GM04504 (cell line): ENCODE data around the gene MESP2.

Experiments used
- DNase-seq: peaks from one replicate; pipeline ENCODE4 v3.0.0-alpha.2; 2012; ENCODE audit warnings: low read depth

MESP2 gene

DNA sequence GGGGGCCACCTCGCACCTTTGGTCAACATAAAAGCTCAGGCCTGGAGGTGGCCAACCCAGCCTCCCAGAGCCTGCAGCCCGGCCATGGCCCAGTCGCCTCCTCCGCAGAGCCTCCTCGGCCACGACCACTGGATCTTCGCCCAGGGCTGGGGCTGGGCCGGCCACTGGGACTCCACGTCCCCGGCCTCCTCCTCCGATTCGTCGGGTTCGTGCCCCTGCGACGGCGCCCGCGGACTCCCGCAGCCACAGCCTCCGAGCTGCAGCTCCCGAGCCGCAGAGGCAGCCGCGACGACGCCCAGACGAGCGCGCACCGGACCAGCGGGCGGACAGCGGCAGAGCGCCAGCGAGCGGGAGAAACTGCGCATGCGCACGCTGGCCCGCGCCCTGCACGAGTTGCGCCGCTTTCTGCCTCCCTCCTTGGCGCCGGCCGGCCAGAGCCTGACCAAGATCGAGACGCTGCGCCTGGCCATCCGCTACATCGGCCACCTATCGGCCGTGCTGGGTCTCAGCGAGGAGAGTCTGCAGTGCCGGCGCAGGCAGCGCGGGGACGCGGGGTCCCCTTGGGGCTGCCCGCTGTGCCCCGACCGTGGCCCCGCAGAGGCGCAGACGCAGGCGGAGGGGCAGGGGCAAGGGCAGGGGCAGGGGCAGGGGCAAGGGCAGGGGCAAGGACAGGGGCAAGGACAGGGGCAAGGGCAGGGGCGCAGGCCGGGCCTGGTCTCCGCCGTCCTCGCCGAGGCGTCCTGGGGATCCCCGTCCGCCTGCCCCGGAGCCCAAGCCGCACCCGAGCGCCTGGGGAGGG is at the start of gene MESP2:
Gene MESP2, plus strand, starts transcription at position 59 of the 799 bp plus-strand sequence. Its CDS starts 26 bp downstream, at position 85.
- peak; percentile 51 for DNase-seq

GRCh38 chr15:89728254-89728653 is 47.9 kb upstream of the MESP2 start:
- DNase-seq: peak; percentile 35

DNA sequence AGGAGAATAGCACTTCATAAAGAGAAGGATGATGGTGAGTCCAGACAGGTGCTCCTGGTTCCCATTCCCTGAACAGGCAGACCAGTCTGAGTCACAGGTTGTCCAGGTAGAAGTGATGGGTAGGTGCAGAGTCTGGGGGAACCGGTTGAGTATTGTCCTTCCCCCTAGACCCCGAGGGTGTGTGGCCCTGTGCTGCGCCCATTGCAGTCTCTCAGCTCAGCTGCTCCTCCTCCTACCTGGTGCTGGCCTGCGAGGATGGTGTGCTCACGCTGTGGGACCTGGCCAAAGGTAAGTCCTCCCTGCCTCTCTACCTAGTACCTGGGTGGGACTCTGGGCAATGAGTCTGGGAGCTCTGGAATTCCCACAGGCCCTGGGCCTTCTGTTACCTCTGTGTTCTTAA is 44.9 kb upstream of the MESP2 start:
- DNase-seq: no peak

DNA sequence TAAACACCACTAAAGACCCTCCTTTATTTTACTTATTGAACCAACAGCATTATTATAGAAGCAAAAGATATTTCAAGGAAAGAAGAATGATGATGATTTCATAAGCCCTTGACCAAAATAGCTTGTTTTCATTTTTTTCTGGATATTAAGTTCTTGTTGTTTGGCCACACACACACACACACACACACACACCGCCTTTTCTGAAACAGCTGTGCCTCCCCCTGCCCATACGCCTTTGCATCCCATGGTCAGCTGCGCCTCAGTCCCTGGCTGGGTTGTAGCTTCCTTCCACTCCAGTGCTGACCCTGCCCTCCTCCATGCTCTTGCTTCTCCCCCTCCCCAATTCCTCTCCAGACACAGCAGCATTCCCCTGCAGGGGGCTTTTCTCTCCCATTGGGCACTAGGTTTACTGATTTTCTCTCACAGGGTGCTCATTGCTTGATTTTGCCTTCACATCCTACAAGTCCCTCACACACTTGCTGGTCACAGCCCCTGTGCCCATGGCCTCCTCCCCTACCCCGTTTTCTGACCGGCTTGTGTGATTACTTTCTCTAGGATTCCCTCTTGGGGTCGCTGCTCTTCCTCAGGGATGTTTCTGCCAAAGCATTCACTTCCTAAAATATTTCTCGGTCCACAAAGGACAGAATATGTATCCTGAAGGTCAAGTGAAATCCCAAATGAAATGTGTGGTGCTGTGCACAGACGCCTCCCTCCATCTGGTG is 43.5 kb upstream of the MESP2 start:
- no peak for DNase-seq

DNA sequence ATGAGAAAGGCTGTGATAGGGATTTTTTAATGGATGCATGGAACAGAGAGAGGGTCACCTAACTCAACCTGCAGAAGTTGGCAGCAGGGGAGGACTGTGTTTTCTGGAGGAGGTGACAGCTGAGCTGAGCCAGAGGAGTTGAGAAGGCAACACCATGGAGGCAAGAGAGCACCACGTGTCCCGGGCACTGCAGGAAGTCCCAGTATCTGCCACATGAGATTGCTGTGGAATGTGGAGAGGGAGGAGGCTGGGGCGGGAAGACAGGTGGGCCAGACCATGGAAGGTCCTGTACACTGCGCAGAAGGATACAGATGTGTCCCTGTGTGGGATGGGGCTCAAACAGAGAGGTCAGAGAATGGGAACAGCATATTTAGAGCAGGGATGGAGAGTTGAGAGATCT is 40.4 kb upstream of the MESP2 start:
- no peak for DNase-seq

DNA sequence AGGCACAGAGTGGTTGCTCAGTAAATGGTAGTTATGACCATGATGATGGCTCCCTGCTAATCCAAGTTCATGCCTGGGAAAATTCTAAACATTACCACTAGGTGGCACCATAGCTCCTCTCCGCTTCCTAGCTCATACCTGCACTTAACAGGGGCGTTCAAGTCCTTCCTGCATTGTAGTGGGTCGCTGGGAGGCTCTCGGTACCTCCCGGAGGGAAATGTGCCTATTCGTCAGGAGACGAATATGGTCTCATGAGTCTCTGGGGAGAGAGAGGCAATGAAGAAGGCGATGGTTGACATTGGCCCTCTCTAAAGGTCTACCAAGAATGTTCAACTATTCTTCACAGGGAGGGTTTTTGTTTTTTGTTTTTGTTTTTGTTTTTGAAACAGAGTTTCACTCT is 36.0 kb upstream of the MESP2 start:
- DNase-seq: peak; percentile 44

DNA sequence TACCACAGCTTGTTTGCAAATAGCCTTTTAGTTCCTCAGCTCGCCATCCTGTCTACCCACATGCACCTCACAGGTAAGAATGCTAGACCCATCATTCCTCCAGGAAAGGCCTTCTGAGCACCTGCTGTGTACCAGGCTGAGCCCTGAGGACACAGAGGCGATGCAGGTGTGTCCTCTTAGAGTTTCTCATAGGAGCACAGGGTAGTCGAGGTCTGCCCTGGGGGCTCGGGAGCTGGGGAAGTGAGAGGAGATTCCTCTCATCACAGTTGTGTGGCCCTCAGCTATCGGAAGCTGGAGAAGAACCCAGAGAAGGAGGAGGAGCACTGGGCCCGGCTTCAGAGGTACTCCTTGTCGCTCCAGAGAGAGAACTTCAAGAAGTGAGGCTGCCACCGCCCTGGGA is 33.1 kb upstream of the MESP2 start:
- no peak for DNase-seq

DNA sequence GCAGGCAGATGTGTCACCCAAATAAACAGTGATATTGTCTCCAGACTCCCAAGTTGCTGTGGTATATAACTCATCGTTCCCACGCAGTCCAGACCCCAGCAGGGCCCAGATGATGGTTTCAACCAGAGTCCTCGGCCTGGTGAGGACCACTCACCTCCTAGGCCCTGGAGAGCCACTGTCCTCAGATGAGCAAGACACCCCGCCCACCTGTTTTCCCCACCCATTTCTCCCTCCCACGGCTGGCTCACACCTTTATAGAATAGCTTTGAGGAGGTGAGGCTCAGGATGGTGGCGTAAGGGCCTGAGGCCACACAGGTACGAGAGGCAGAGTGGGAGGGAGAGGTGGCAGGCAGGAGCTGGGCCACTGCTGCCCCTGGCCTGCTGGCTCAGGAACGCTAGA is 32.5 kb upstream of the MESP2 start:
- DNase-seq: no peak

DNA sequence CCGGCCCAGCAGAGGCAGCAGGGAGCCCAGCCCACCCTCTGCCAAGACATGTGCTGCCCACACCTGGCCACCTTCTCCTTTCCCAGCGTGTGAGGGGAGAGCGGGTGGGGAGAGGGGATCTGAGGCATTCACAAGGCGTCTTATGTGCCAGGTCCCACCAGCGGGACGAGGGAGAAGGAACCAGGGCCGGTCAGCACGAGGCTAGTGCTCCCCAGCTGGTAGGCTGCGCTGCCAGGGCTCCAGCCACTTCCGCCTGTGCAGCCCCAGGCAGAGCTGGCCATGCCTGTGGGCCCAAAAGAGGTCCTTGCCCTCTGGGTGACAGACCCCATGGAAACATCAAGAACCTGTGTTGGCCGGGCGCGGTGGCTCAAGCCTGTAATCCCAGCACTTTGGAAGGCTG is 31.0 kb upstream of the MESP2 start:
- no peak for DNase-seq

DNA sequence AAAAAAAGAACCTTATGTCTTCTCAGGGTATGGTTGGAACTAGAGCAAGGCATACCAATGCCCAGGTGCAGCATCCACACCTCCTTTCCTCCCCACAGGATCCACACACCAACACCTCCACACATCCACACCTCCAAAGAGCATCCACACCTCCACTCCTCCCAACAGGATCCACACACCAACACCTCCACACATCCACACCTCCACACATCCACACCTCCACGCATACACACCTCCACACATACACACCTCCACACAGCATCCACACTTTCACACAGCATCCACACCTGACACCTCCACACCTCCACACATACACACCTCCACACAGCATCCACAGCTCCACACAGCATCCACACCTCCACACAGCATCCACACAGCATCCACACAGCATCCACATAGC is 30.4 kb upstream of the MESP2 start:
- DNase-seq: no peak

- DNase-seq: no peak
Measured at GRCh38 chr15:89746386-89746780, 29.7 kb upstream of the MESP2 start.

- DNase-seq: no peak
Measured at GRCh38 chr15:89747708-89748682, 28.1 kb upstream of the MESP2 start.

DNA sequence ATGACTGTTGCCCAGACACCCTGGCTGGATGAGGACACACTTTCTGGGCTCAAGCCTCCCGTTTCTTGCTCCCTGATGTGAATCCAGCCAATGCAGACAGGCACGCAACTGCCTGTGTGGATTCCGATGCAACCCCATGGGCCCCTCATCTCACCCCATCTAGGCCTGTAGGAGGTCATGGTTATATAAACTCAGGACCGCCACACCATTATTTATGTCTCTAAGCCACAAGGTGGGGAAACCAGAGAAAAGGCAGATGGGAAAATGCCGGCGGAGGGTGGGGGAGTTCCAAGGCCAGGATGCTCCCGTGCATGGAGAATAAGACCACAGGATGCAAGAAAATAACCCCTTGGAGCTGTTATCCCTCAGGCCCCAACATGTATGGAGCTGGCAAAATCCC is 27.1 kb upstream of the MESP2 start:
- DNase-seq: no peak

DNA sequence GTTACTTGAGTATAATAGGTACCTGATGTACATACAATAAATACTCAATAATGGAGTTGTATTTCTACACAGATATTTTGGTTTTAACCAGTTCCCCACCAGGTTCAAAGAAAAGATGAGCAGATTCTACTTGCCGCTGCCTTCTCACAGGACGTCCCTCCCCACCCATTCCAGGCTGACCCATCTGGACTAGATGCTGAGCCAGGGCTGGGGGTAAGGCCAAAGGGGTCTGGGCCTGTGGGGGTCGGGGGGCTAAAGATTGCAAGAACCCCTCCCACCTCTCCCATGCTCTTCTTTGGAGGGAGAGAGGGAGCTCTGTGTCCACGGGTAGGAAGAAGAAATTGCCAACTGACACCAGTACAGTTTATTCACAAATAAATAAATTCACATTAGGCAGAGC is 26.6 kb upstream of the MESP2 start:
- DNase-seq: no peak

DNA sequence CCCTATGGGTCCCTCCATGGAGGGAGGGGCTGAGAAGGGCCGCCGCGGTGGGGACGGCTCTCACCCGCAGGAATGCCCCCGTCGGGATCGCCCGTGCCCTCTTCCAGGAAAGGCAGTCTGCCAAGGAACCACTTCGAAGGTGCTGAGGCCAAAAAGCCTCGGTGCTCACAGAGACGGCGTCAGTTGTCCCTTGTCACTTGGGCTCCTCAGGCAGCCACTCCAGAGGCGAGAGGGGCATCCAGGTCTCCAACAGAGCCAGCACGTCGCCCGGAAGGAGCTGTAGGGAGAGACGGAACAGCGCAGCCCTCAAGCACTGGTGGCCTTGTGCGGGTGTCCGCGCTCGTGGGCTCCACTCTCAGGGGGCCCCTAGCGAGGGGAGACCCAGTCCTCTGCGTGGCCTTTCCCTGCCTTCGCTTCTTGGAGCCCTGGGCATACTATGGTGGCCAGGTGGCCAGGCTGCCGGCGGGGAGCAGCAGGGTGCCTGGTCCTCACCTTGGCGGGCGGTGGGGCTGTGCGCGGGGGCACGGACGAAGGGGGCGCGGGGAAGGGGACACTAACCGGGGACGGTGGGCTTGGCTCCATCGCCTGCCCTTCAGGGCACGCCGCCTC is 26.1 kb upstream of the MESP2 start:
- no peak for DNase-seq

DNA sequence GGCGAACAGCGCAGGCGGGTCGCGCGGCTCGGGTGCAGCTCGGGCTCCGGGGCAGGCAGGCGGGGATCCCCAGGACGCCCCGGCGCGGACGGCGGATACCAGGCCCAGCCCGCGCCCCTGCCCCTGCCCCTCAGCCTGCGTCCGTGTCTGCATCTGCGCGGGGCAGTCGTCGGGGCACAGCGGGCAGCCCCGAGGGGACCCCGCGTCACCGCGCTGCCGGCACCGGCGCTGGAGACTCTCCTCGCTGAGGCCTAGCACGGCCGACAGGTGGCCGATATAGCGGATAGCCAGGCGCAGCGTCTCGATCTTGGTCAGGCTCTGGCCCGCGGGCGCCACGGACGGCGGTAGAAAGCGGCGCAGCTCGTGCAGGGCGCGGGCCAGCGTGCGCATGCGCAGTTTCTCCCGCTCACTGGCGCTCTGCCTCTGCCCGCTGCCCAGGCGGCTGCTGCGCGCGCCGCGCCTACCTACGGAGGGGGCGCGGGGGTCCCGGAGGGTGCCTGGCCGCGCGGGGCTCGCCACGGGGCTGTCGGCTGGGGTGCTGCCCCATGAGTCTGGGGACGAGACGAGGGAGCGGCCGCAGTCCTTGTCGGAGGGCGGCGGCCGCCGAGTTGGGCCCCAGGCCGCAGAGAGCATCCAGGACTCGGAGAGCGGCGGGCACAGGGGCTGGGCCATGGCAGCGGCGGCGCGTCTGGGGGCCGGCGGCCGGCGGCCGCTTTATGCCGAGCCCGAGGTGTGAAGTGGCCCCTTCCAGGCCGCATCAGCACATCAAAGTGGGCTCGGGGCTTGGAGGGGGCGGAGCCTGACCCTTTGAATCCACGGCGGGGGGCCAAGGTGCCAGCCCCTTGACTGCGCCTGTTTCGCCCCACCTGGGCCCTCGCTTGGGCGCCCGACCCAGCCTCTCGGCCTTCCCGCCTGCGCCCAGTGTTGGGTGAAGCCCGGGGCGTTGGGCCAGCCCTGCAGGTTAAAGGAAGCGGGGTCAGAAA is 25.3 kb upstream of the MESP2 start, which contains the start of gene MESP1:
Gene MESP1, minus strand, starts transcription at position 690 of the 983 bp plus-strand sequence. Its CDS starts 18 bp downstream, at position 672.
- peak; percentile 68 for DNase-seq

- DNase-seq: no peak
Measured at GRCh38 chr15:89751748-89752147, 24.4 kb upstream of the MESP2 start.

- DNase-seq: no peak
Measured at GRCh38 chr15:89753855-89754254, 22.3 kb upstream of the MESP2 start.

- no peak for DNase-seq
Measured at GRCh38 chr15:89754361-89755154, 21.6 kb upstream of the MESP2 start.

DNA sequence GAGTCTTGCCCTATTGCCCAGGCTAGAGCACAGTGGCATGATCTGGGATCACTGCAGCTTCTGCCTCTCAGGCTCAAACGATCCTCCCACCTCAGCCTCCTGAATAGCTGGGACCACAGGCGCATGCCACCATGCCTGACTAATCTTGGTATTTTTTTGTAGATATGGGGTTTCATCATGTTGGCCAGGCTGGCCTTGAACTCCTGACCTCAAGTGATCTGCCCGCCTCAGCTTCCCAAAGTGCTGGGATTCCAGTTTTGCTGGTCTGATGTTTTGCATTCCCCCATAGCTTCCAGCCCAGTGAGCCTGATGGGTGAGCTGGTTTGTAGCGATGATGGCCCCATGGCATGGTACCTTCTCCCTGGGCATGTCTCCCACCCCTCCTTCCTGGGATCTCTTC is 20.4 kb upstream of the MESP2 start:
- DNase-seq: no peak
